ENCODE results near the gene RGL1.

GRCh38 chr1:183911285-183911684 lies 106.4 kb downstream of the RGL1 start:
- TF ChIP-seq CTCF (conservative IDR thresholded peaks at IDR 0.05): no peak
- no peak for TF ChIP-seq ZFX (IDR thresholded peaks at IDR 0.05)
